HepG2 (cell line): ENCODE measurements around the gene BIVM.

Experiments
- AKNA ChIP-seq: sonication (generic); formaldehyde crosslinking; IDR thresholded peaks from 2 replicates; pipeline ENCODE4 v1.4.0; 2020; ENCODE audit warnings: missing genetic modification reagents, borderline replicate concordance
- CBX1 ChIP-seq: IDR thresholded peaks from one replicate; pipeline ENCODE4 v1.6.1; 2016; ENCODE audit warnings: antibody characterized with exemption, low read depth
- E2F2 ChIP-seq: sonication (generic); formaldehyde crosslinking; IDR thresholded peaks from 2 replicates; pipeline ENCODE4 v1.4.0; 2020; ENCODE audit warnings: missing genetic modification reagents, borderline replicate concordance
- KLF9 ChIP-seq: IDR thresholded peaks from 2 replicates; pipeline ENCODE4 v1.6.1; 2016; ENCODE audit warnings: low read depth
- MYNN ChIP-seq: sonication (generic); formaldehyde crosslinking; IDR thresholded peaks from 2 replicates; pipeline ENCODE4 v1.4.0; 2020; ENCODE audit warnings: mild to moderate bottlenecking, low read depth, missing genetic modification reagents
- NR2F2 ChIP-seq: IDR thresholded peaks from 2 replicates; pipeline ENCODE4 v1.6.1; 2012; ENCODE audit warnings: low read depth, inconsistent platforms, borderline replicate concordance
- PHB2 ChIP-seq: fragments of 450-650 bp; IDR thresholded peaks from 2 replicates; pipeline ENCODE4 v1.6.1; 2018; ENCODE audit not compliant: partially characterized antibody
- SIN3A ChIP-seq: IDR thresholded peaks from 2 replicates; pipeline ENCODE4 v1.6.1; 2011; ENCODE audit warnings: low read depth, mild to moderate bottlenecking, control low read depth, low read length, borderline replicate concordance
- THYN1 ChIP-seq: sonication (generic); formaldehyde crosslinking; IDR thresholded peaks from 2 replicates; pipeline ENCODE4 v1.8.1; 2023; ENCODE audit warnings: low read depth, mild to moderate bottlenecking, moderate library complexity, missing genetic modification reagents, borderline replicate concordance
- ZBTB7A ChIP-seq: sonication (generic); formaldehyde crosslinking; IDR thresholded peaks from 2 replicates; pipeline ENCODE4 v1.8.0; 2022; ENCODE audit warnings: mild to moderate bottlenecking, missing genetic modification reagents
- ZNF790 ChIP-seq: sonication (generic); formaldehyde crosslinking; IDR thresholded peaks from 2 replicates; pipeline ENCODE4 v1.8.0; 2022; ENCODE audit warnings: missing genetic modification reagents, mild to moderate bottlenecking, borderline replicate concordance
- ZNF879 ChIP-seq: sonication (generic); formaldehyde crosslinking; IDR thresholded peaks from 2 replicates; pipeline ENCODE4 v1.8.1; 2023; ENCODE audit warnings: missing genetic modification reagents

- TF ChIP-seq ZBTB7A (CRISPR knock-in tag) (no peak), ZNF879 (CRISPR knock-in tag) (no peak), NR2F2 (no peak), MYNN (CRISPR knock-in tag) (no peak), CBX1 (no peak), E2F2 (CRISPR knock-in tag) (no peak), PHB2 (no peak), ZNF790 (CRISPR knock-in tag) (no peak), THYN1 (CRISPR knock-in tag) (no peak), KLF9 (CRISPR knock-in tag) (no peak), SIN3A (no peak), AKNA (CRISPR knock-in tag) (no peak)
Measured at GRCh38 chr13:102779436-102780159, 19.3 kb upstream of the BIVM start.
